SK-N-SH (cell line): Measurements from ENCODE around the gene NFE2L3.

Experiments
- JUND ChIP-seq: IDR thresholded peaks from 2 replicates; pipeline ENCODE4 v1.4.0; 2012
- MEF2A ChIP-seq: IDR thresholded peaks from 2 replicates; pipeline ENCODE4 v1.4.0; 2012; ENCODE audit warnings: low read depth, borderline replicate concordance
- RCOR1 ChIP-seq: fragments of 150-350 bp; IDR thresholded peaks from 2 replicates; pipeline ENCODE4 v1.6.1; 2017; ENCODE audit warnings: antibody characterized with exemption, low read length
- TF ChIP-seq, protein P1 (sequence below): IDR thresholded peaks from 2 replicates; pipeline ENCODE4 v1.6.1; 2012; ENCODE audit warnings: mild to moderate bottlenecking, low read depth, low read length, moderate library complexity
- TF ChIP-seq, protein P2 (sequence below): fragments of 200-600 bp; sonication (generic); IDR thresholded peaks from 2 replicates; pipeline ENCODE4 v1.6.1; 2017; ENCODE audit warnings: antibody characterized with exemption, mild to moderate bottlenecking, moderate library complexity
- TF ChIP-seq, protein P3 (sequence below): IDR thresholded peaks from 2 replicates; pipeline ENCODE4 v1.4.0; 2012; ENCODE audit warnings: low read depth, borderline replicate concordance
- TF ChIP-seq, protein P4 (sequence below): IDR thresholded peaks from 2 replicates; pipeline ENCODE4; 2012
- TF ChIP-seq, protein P5 (sequence below): fragments of 150-350 bp; IDR thresholded peaks from 2 replicates; pipeline ENCODE4 v1.6.1; 2017; ENCODE audit warnings: antibody characterized with exemption, low read length, low read depth, borderline replicate concordance

DNA sequence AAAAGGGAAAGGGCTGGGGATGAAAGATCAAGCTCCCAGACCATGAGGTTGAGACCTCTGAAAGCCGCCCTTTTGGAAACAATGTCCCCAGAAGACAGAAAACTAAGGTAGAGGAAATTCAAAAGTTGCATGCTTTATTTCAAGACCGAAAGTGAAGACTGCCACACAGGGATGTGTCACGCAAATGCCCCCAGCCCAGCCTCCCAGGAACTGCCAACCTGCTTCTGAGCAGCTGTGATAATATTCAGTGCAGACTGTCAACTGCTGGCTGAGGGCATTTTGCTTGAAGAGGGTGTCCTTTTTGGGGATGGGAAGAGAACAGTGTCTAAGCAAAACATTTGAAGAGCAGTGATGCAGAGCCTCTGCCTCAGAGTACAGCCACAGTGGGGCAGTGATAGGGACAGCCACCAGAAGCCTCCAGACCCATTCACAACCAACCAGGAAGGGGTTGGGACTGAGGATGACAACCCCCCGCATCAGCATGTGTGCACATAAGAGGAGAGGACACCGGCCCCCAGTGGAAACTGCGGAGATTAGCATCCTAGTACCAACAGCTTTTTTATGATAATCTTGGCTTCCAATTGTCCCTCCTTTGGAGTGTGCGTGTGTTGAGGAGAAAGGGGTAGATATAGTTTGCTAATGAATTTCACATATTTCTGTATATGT lies 34.7 kb upstream of the NFE2L3 start:
- TF ChIP-seq, protein P1, sequence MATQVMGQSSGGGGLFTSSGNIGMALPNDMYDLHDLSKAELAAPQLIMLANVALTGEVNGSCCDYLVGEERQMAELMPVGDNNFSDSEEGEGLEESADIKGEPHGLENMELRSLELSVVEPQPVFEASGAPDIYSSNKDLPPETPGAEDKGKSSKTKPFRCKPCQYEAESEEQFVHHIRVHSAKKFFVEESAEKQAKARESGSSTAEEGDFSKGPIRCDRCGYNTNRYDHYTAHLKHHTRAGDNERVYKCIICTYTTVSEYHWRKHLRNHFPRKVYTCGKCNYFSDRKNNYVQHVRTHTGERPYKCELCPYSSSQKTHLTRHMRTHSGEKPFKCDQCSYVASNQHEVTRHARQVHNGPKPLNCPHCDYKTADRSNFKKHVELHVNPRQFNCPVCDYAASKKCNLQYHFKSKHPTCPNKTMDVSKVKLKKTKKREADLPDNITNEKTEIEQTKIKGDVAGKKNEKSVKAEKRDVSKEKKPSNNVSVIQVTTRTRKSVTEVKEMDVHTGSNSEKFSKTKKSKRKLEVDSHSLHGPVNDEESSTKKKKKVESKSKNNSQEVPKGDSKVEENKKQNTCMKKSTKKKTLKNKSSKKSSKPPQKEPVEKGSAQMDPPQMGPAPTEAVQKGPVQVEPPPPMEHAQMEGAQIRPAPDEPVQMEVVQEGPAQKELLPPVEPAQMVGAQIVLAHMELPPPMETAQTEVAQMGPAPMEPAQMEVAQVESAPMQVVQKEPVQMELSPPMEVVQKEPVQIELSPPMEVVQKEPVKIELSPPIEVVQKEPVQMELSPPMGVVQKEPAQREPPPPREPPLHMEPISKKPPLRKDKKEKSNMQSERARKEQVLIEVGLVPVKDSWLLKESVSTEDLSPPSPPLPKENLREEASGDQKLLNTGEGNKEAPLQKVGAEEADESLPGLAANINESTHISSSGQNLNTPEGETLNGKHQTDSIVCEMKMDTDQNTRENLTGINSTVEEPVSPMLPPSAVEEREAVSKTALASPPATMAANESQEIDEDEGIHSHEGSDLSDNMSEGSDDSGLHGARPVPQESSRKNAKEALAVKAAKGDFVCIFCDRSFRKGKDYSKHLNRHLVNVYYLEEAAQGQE = no peak
- TF ChIP-seq MEF2A (no peak), JUND (no peak), RCOR1 (no peak)
- TF ChIP-seq, protein P2, sequence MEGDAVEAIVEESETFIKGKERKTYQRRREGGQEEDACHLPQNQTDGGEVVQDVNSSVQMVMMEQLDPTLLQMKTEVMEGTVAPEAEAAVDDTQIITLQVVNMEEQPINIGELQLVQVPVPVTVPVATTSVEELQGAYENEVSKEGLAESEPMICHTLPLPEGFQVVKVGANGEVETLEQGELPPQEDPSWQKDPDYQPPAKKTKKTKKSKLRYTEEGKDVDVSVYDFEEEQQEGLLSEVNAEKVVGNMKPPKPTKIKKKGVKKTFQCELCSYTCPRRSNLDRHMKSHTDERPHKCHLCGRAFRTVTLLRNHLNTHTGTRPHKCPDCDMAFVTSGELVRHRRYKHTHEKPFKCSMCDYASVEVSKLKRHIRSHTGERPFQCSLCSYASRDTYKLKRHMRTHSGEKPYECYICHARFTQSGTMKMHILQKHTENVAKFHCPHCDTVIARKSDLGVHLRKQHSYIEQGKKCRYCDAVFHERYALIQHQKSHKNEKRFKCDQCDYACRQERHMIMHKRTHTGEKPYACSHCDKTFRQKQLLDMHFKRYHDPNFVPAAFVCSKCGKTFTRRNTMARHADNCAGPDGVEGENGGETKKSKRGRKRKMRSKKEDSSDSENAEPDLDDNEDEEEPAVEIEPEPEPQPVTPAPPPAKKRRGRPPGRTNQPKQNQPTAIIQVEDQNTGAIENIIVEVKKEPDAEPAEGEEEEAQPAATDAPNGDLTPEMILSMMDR = no peak
- TF ChIP-seq, protein P3, sequence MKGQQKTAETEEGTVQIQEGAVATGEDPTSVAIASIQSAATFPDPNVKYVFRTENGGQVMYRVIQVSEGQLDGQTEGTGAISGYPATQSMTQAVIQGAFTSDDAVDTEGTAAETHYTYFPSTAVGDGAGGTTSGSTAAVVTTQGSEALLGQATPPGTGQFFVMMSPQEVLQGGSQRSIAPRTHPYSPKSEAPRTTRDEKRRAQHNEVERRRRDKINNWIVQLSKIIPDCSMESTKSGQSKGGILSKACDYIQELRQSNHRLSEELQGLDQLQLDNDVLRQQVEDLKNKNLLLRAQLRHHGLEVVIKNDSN = no peak
- TF ChIP-seq, protein P4, sequence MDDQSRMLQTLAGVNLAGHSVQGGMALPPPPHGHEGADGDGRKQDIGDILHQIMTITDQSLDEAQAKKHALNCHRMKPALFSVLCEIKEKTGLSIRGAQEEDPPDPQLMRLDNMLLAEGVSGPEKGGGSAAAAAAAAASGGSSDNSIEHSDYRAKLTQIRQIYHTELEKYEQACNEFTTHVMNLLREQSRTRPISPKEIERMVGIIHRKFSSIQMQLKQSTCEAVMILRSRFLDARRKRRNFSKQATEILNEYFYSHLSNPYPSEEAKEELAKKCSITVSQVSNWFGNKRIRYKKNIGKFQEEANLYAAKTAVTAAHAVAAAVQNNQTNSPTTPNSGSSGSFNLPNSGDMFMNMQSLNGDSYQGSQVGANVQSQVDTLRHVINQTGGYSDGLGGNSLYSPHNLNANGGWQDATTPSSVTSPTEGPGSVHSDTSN = no peak
- TF ChIP-seq, protein P5, sequence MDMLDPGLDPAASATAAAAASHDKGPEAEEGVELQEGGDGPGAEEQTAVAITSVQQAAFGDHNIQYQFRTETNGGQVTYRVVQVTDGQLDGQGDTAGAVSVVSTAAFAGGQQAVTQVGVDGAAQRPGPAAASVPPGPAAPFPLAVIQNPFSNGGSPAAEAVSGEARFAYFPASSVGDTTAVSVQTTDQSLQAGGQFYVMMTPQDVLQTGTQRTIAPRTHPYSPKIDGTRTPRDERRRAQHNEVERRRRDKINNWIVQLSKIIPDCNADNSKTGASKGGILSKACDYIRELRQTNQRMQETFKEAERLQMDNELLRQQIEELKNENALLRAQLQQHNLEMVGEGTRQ = no peak
